Jurkat, Clone E6-1 (cell line): ENCODE data around the gene DNAJC22. TPM values are rescaled to one million over a fixed set of nuclear protein-coding genes. Genes with fewer than 3 reads are reported as not detected.
"Not testable (repeated sequence)": the region's sequence is repeated elsewhere in the genome, so short reads cannot be mapped to it uniquely, and the experiment has no call there.

ENCODE experiments used
- DNase-seq: peaks from one replicate; pipeline ENCODE4 v3.0.0-alpha.2; 2011; ENCODE audit warnings: low read depth, low spot score
- H3K4me3 ChIP-seq: 2 replicates; pipeline ENCODE4 v1.5.1; 2011; ENCODE audit warnings: mild to moderate bottlenecking, low read length, control low read depth, moderate library complexity
- polyA plus RNA-seq: library from polyadenylated mRNA; unstranded; fragments of >200 nt; gene quantifications from one replicate; pipeline ENCODE4 v1.2.1, GENCODE V29; 2012; ENCODE audit warnings: missing spikeins; ENCODE audit not compliant: insufficient read length, insufficient read depth

The DNAJC22 gene
- polyA plus RNA-seq, result 1.00 TPM

- no peak for DNase-seq
- peak within 1 kb of the TSS; percentile 34 for H3K4me3 ChIP-seq
These were observed at the start of gene DNAJC22 for GRCh38 chr12:49346659-49347310. Gene DNAJC22, plus strand, starts transcription at chr12:49346888. Its CDS starts 1,985 bp downstream, at chr12:49348873.

GRCh38 chr12:49297695-49298060 lies 49.0 kb upstream of the DNAJC22 start:
- no peak for DNase-seq
- no peak overlapping the region for H3K4me3 ChIP-seq

- DNase-seq, result no peak
- no peak overlapping the region for H3K4me3 ChIP-seq
These were observed 48.5 kb upstream of the DNAJC22 start for GRCh38 chr12:49298160-49298559.

GRCh38 chr12:49301760-49302159 lies 44.9 kb upstream of the DNAJC22 start:
- no peak overlapping the region for H3K4me3 ChIP-seq
- peak; percentile 61 for DNase-seq

GRCh38 chr12:49304161-49304560 lies 42.5 kb upstream of the DNAJC22 start:
- DNase-seq, result no peak
- no peak overlapping the region for H3K4me3 ChIP-seq

- no peak for DNase-seq
- no peak overlapping the region for H3K4me3 ChIP-seq
These were observed 40.8 kb upstream of the DNAJC22 start for GRCh38 chr12:49305762-49306510.

- H3K4me3 ChIP-seq, result no peak overlapping the region
- DNase-seq, result no peak
These were observed 37.3 kb upstream of the DNAJC22 start for GRCh38 chr12:49309386-49309785.

GRCh38 chr12:49310451-49311000 lies 36.2 kb upstream of the DNAJC22 start:
- H3K4me3 ChIP-seq, DNase-seq: not testable (repeated sequence)

GRCh38 chr12:49314811-49315210 lies 31.9 kb upstream of the DNAJC22 start:
- DNase-seq, result no peak
- H3K4me3 ChIP-seq, result no peak overlapping the region

GRCh38 chr12:49317118-49317517 lies 29.6 kb upstream of the DNAJC22 start:
- DNase-seq, H3K4me3 ChIP-seq: not testable (repeated sequence)

GRCh38 chr12:49320411-49321103 lies 26.1 kb upstream of the DNAJC22 start:
- DNase-seq, H3K4me3 ChIP-seq: not testable (repeated sequence)

- peak overlapping the region; percentile 87 for H3K4me3 ChIP-seq
- no peak for DNase-seq
These were observed 24.4 kb upstream of the DNAJC22 start for GRCh38 chr12:49322367-49322707.

GRCh38 chr12:49322708-49323523 lies 23.8 kb upstream of the DNAJC22 start, which contains the start of gene TROAP:
Gene TROAP, plus strand, starts transcription at chr12:49323255. Its CDS starts 354 bp downstream, at chr12:49323609.
- peak; percentile 98 for DNase-seq
- peak within 1 kb of the TSS; percentile 87 for H3K4me3 ChIP-seq

GRCh38 chr12:49323524-49324097 lies 23.1 kb upstream of the DNAJC22 start:
- no peak for DNase-seq
- peak overlapping the region; percentile 87 for H3K4me3 ChIP-seq

- no peak overlapping the region for H3K4me3 ChIP-seq
- no peak for DNase-seq
These were observed 21.1 kb upstream of the DNAJC22 start for GRCh38 chr12:49325606-49326005.

- H3K4me3 ChIP-seq, result no peak overlapping the region
- DNase-seq, result no peak
These were observed 19.3 kb upstream of the DNAJC22 start for GRCh38 chr12:49327368-49327767.

GRCh38 chr12:49327887-49328286 lies 18.8 kb upstream of the DNAJC22 start:
- H3K4me3 ChIP-seq, result no peak overlapping the region
- no peak for DNase-seq

GRCh38 chr12:49328816-49329215 lies 17.9 kb upstream of the DNAJC22 start:
- H3K4me3 ChIP-seq, result no peak overlapping the region
- no peak for DNase-seq
